Measurements from ENCODE around the gene SLC9A2. TPM values are rescaled to one million over a fixed set of nuclear protein-coding genes. Genes with fewer than 3 reads are reported as not detected.

The SLC9A2 gene, protein sequence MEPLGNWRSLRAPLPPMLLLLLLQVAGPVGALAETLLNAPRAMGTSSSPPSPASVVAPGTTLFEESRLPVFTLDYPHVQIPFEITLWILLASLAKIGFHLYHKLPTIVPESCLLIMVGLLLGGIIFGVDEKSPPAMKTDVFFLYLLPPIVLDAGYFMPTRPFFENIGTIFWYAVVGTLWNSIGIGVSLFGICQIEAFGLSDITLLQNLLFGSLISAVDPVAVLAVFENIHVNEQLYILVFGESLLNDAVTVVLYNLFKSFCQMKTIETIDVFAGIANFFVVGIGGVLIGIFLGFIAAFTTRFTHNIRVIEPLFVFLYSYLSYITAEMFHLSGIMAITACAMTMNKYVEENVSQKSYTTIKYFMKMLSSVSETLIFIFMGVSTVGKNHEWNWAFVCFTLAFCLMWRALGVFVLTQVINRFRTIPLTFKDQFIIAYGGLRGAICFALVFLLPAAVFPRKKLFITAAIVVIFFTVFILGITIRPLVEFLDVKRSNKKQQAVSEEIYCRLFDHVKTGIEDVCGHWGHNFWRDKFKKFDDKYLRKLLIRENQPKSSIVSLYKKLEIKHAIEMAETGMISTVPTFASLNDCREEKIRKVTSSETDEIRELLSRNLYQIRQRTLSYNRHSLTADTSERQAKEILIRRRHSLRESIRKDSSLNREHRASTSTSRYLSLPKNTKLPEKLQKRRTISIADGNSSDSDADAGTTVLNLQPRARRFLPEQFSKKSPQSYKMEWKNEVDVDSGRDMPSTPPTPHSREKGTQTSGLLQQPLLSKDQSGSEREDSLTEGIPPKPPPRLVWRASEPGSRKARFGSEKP
- total RNA-seq: 0.49 TPM

GRCh38 chr2:102619414-102620319 is at the start of gene SLC9A2:
Gene SLC9A2, plus strand, starts transcription at chr2:102619553. Its CDS starts 296 bp downstream, at chr2:102619849.

Other genes with a start within 250 kb of the SLC9A2 start
- gene IL18RAP, start 196.4 kb upstream of the SLC9A2 start, total RNA-seq: 0.33 TPM
- 0.55 TPM for gene SLC9A4, start 146.3 kb upstream of the SLC9A2 start, total RNA-seq
- gene TMEM182, start 142.5 kb downstream of the SLC9A2 start, total RNA-seq: 42.3 TPM